Left ventricle myocardium inferior (tissue), 1 donor: Measurements from ENCODE around the gene HOPX. TPM values are rescaled to one million over a fixed set of nuclear protein-coding genes. Genes with fewer than 3 reads are reported as not detected.
"Not testable (repeated sequence)": the region's sequence is repeated elsewhere in the genome, so short reads cannot be mapped to it uniquely, and the experiment has no call there.

ENCODE experiments used
- DNase-seq: peaks from one replicate; pipeline ENCODE4 v3.0.0-alpha.2; 2020
- H3K27ac ChIP-seq: fragments of 200-600 bp; replicated peaks from 2 replicates; pipeline ENCODE4 v1.8.0; 2021
- H3K27me3 ChIP-seq: fragments of 200-600 bp; 2 replicates; pipeline ENCODE4 v1.8.0; 2021; ENCODE audit warnings: low read depth
- H3K36me3 ChIP-seq: fragments of 200-600 bp; 2 replicates; pipeline ENCODE4 v1.8.0; 2021
- H3K4me1 ChIP-seq: fragments of 200-600 bp; 2 replicates; pipeline ENCODE4 v1.8.0; 2021
- H3K4me3 ChIP-seq: fragments of 200-600 bp; 2 replicates; pipeline ENCODE4 v1.8.0; 2021; ENCODE audit warnings: mild to moderate bottlenecking, moderate library complexity
- H3K9me3 ChIP-seq: fragments of 200-600 bp; replicated peaks from 2 replicates; pipeline ENCODE4 v1.8.0; 2021
- intact Hi-C: fragments of 100-400 bp; cut with micrococcal nuclease; formaldehyde crosslinking; loops from one replicate; pipeline ENCODE4 v1.11.0; 2022
- total RNA-seq: library from RNA; stranded (reverse); fragmentation: NEBNext Ultra II Directional; extraction: Animal tissue kit (Norgen Biotek cat#: 25700); gene quantifications from one replicate; pipeline ENCODE4 v1.2.1, GENCODE V29; 2021
- TF ChIP-seq, protein P1 (sequence below): fragments of 200-600 bp; IDR thresholded peaks from 2 replicates; pipeline ENCODE4 v1.8.0; 2021; ENCODE audit warnings: antibody characterized with exemption, mild to moderate bottlenecking, borderline replicate concordance
- donor health status: DM: no; HTN: yes; CAD: no; lungs with severe emphysema.

HOPX gene
- total RNA-seq, 1 donor from 2014 or later = 21.3 TPM

DNA sequence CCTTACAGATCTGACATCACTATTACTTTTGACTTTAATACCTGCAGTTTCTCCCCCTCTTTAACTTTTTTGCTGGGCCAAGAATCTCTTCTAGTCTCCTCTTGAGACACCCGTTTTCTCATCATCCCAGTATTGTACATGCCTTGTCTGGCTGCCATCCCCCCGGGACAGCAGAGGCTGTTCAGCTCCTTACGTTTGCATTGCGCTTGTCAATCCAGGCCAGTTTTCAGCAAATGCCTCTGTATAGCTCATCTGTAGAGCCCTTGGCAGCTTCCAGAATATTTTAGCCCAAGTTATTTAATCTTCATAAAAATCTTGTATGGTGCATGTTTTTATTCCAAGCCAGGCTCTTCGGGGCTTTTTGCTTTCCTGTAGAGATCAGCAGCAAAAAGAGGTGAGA, 22.3 kb upstream of the HOPX start:
- no peak overlapping the region for H3K4me3 ChIP-seq
- no peak overlapping the region for H3K27ac ChIP-seq
- intact Hi-C loops = no loop called here
- H3K36me3 ChIP-seq = no peaks in the 10 kb centered on the region
- TF ChIP-seq, protein P1, sequence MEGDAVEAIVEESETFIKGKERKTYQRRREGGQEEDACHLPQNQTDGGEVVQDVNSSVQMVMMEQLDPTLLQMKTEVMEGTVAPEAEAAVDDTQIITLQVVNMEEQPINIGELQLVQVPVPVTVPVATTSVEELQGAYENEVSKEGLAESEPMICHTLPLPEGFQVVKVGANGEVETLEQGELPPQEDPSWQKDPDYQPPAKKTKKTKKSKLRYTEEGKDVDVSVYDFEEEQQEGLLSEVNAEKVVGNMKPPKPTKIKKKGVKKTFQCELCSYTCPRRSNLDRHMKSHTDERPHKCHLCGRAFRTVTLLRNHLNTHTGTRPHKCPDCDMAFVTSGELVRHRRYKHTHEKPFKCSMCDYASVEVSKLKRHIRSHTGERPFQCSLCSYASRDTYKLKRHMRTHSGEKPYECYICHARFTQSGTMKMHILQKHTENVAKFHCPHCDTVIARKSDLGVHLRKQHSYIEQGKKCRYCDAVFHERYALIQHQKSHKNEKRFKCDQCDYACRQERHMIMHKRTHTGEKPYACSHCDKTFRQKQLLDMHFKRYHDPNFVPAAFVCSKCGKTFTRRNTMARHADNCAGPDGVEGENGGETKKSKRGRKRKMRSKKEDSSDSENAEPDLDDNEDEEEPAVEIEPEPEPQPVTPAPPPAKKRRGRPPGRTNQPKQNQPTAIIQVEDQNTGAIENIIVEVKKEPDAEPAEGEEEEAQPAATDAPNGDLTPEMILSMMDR = no peak
- peaks cover 17% of the 10 kb centered on the region for H3K4me1 ChIP-seq
- no peak for DNase-seq
- H3K9me3 ChIP-seq = no peaks in the 10 kb centered on the region
- H3K27me3 ChIP-seq = no peaks in the 10 kb centered on the region

DNA sequence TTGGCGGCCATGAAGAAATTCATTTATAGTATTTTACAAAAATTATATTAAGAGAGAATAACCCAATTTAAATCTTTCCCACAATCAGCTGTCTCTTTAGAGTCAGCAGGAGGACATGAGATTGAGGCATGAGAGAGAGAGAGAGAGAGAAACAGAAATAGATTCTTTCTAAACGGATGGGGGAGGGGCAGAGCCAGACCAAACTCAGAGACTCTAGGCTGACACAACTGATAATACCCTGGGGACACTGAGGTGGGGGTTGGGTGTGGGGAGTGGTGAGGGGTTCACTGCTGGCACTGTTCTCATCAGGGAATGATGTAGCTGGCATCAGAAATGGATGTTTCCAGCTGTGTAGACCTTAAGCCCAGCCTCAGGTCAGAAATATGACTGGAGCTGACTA, 20.5 kb upstream of the HOPX start:
- Histone ChIP-seq H3K27me3 (no peaks in the 10 kb centered on the region), H3K36me3 (no peaks in the 10 kb centered on the region), H3K4me3 (no peak overlapping the region), H3K27ac (no peak overlapping the region), H3K9me3 (no peaks in the 10 kb centered on the region), H3K4me1 (peaks cover 21% of the 10 kb centered on the region)
- intact Hi-C loops = no loop called here
- DNase-seq = no peak
- TF ChIP-seq, protein P1 = no peak

DNA sequence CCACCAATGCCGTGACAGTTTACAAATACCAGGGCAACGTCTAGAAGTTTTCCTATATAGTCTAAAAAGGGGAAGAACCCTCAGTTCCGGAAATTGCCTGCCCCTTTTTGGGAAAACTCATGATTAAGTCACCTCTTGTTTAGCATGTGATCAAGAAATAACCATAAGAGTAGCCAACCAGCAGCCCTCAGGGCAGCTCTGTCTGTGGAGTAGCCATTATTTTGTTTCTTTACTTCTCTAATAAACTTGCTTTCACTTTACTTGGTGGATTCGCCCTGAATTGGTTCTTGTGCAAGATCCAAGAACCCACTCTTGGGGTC, 20.0 kb upstream of the HOPX start:
- H3K27me3 ChIP-seq = no peaks in the 10 kb centered on the region
- H3K27ac ChIP-seq = no peak overlapping the region
- H3K9me3 ChIP-seq = no peaks in the 10 kb centered on the region
- TF ChIP-seq, protein P1 = no peak
- no peak overlapping the region for H3K4me3 ChIP-seq
- intact Hi-C loops = no loop called here
- no peaks in the 10 kb centered on the region for H3K36me3 ChIP-seq
- peaks cover 21% of the 10 kb centered on the region for H3K4me1 ChIP-seq
- DNase-seq = no peak

DNA sequence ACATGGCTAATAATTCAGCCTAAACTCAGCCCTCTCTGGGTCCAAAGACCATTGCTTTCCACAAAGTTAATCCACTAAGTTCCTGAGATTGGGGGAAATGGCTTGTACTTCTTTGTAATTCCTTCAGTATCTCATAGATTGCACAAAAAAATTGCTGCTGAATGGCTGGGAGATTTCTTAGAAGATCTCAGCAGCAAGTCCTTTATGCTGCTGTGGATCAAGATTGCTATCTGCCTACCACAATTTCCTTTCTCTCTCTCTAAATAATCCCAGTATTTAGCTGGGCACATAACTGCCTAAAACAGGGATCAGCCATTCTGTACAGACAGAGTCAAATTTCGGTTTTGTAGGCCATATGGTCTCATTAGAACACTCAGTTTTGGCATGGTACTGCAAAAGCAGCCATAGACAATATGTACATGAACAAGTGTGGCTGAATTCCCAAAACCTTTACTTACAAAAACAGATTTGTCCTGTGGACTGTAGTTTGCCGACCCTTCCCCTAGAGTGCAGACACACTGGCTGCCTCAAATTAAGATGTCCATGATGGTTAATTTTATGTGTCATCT, 18.5 kb upstream of the HOPX start:
- Histone ChIP-seq H3K9me3 (no peaks in the 10 kb centered on the region), H3K4me1 (peaks cover 26% of the 10 kb centered on the region), H3K27ac (no peak overlapping the region), H3K4me3 (no peak overlapping the region), H3K36me3 (no peaks in the 10 kb centered on the region), H3K27me3 (no peaks in the 10 kb centered on the region)
- TF ChIP-seq, protein P1 = no peak
- intact Hi-C loops = no loop called here
- DNase-seq = no peak

DNA sequence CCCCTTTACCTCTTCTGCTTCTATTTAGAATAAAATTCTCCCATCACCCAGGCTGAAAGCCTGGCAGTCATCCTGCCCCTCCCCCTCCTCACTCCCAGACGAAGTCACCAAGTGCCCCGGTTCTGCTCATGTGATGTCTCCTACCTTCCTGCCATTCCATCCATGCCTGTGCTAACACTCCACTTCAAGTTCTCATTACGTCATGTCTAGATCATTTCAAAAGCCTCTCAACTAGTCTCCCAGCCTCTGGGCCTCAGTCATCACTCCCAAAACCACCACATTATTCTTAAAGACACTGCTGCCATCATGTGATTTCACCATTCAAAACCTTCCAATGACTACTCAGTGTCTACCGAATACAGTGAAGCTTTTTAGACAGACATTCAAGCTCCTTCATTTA, 17.2 kb upstream of the HOPX start:
- Histone ChIP-seq H3K9me3 (no peaks in the 10 kb centered on the region), H3K27ac (no peak overlapping the region), H3K4me1 (peaks cover 20% of the 10 kb centered on the region), H3K4me3 (no peak overlapping the region), H3K36me3 (no peaks in the 10 kb centered on the region), H3K27me3 (no peaks in the 10 kb centered on the region)
- intact Hi-C loops = no loop called here
- DNase-seq = no peak
- TF ChIP-seq, protein P1 = no peak

DNA sequence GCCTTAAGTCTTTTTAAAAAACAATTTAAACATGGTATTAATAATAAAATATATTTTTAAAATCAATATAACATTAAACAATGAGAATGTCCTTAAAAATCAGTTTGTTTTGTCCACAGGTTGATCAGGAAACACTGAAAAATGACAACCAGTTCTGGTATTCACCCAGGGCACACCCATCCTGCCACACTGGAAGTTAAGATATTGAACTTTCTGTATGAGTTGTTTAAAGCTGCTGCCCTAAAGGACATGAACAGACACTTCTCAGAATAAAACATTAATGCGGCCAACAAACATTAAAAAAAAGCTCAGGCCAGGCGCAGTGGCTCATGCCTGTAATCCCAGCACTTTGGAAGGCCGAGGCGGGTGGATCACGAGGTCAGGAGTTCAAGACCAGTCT, 15.0 kb upstream of the HOPX start:
- no peaks in the 10 kb centered on the region for H3K36me3 ChIP-seq
- TF ChIP-seq, protein P1 = no peak
- H3K4me3 ChIP-seq = no peak overlapping the region
- intact Hi-C loops = no loop called here
- no peak for DNase-seq
- no peaks in the 10 kb centered on the region for H3K27me3 ChIP-seq
- no peaks in the 10 kb centered on the region for H3K9me3 ChIP-seq
- peaks cover 12% of the 10 kb centered on the region for H3K4me1 ChIP-seq
- peak overlapping the region; percentile 55 for H3K27ac ChIP-seq

DNA sequence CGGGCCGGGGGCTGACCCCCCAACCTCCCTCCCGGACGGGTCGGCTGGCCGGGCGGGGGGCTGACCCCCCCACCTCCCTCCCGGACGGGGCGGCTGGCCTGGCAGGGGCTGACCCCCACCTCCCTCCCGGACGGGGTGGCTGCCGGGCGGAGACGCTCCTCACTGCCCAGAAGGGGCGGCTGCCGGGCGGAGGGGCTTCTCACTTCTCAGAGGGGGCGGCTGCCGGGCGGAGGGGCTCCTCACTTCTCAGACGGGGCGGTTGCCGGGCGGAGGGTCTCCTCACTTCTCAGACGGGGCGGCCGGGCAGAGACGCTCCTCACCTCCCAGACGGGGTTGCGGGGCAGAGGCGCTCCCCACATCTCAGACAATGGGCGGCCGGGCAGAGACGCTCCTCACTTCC, 12.4 kb upstream of the HOPX start:
- intact Hi-C loops, H3K27ac ChIP-seq, H3K27me3 ChIP-seq, H3K4me3 ChIP-seq, H3K9me3 ChIP-seq, H3K36me3 ChIP-seq, DNase-seq: not testable (repeated sequence)
- peaks cover 17% of the 10 kb centered on the region for H3K4me1 ChIP-seq
